A549 (cell line): Measurements from ENCODE around the gene STOM. TPM values are rescaled to one million over a fixed set of nuclear protein-coding genes. Genes with fewer than 3 reads are reported as not detected.
A peak's percentile ranks its signal among the peaks of the same experiment; 100 is the strongest.

Experiments
- ATAC-seq, 2 experiments: fragments of 200-7000 bp in 1 of 2; fragments of >200 bp in 1 of 2; cut with Nextera tagmentation in 1 of 2; cut with Tn5 transposase in 1 of 2; 3 replicates each; pipeline versions ENCODE4 v1.8.0 to v1.9.1; 2018 to 2020; ENCODE audit warnings: mild to moderate bottlenecking in 1 of 2, moderate library complexity in 1 of 2
- CTCF ChIA-PET: fragments of 300-600 bp; sonication (Branson Sonifier 250); formaldehyde crosslinking; extraction: SDS; loops from one replicate; lab custom pipeline; 2021; ENCODE audit warnings: antibody characterized with exemption, inconsistent platforms; lab: Yijun Ruan, JAX
- POLR2A ChIA-PET: fragments of 350-600 bp; formaldehyde crosslinking; extraction: SDS; loops from one replicate; lab custom pipeline; 2021; ENCODE audit warnings: antibody characterized with exemption, inconsistent platforms; lab: Yijun Ruan, JAX
- DNase-seq, 2 experiments: peaks; one replicate each; pipeline versions ENCODE4 v3.0.0 to v3.0.0-alpha.2; 2011 to 2016; ENCODE audit warnings: low read depth in 1 of 2, low spot score in 1 of 2
- FAIRE-seq: peaks from 2 replicates; lab custom pipeline; 2011; peaks lifted over from hg19 to GRCh38; lab: Jason Lieb, UNC
- H3K27ac ChIP-seq, 2 experiments: fragments of >200 bp; sonication (Bioruptor Twin); formaldehyde crosslinking; 3 replicates each; pipeline ENCODE4 v1.5.1; 2016 to 2017
- H3K4me1 ChIP-seq: fragments of >200 bp; sonication (Bioruptor Twin); formaldehyde crosslinking; 3 replicates; pipeline ENCODE4 v1.6.1; 2016
- H3K4me2 ChIP-seq: fragments of >200 bp; sonication (Bioruptor Twin); formaldehyde crosslinking; 3 replicates; pipeline ENCODE4 v1.6.1; 2016
- H3K4me3 ChIP-seq: fragments of >200 bp; sonication (Bioruptor Twin); formaldehyde crosslinking; 3 replicates; pipeline ENCODE4 v1.5.1; 2016
- H3K9me3 ChIP-seq: fragments of >200 bp; sonication (Bioruptor Twin); formaldehyde crosslinking; 3 replicates; pipeline ENCODE4 v1.6.1; 2016
- CHD2 ChIP-seq: fragments of 150-350 bp; IDR thresholded peaks from 2 replicates; pipeline ENCODE4 v1.6.1; 2014; ENCODE audit warnings: low read length; ENCODE audit not compliant: partially characterized antibody
- CTCF ChIP-seq: fragments of >200 bp; sonication (Bioruptor Twin); formaldehyde crosslinking; IDR thresholded peaks from 3 replicates; pipeline ENCODE4 v1.5.1; 2016
- EHF ChIP-seq: fragments of 250-450 bp; sonication (Bioruptor Pico); IDR thresholded peaks from 2 replicates; pipeline ENCODE4 v1.5.0; 2020; ENCODE audit warnings: mild to moderate bottlenecking
- EHMT2 ChIP-seq: fragments of 200-600 bp; sonication (generic); IDR thresholded peaks from 2 replicates; pipeline ENCODE4 v1.6.1; 2016; ENCODE audit warnings: antibody characterized with exemption, low read depth, mild to moderate bottlenecking, moderate library complexity
- EP300 ChIP-seq, 2 experiments: fragments of >200 bp; sonication (Bioruptor Twin); formaldehyde crosslinking; IDR thresholded peaks; 2 replicates in 1 of 2; 3 replicates in 1 of 2; pipeline ENCODE4 v1.6.1; 2016 to 2017
- ESRRA ChIP-seq: fragments of 150-350 bp; IDR thresholded peaks from 2 replicates; pipeline ENCODE4 v1.6.1; 2014; ENCODE audit warnings: mild to moderate bottlenecking, low read length, borderline replicate concordance
- FOSL2 ChIP-seq, 2 experiments: fragments of 450-650 bp in 1 of 2; fragments of >200 bp in 1 of 2; sonication (Bioruptor Twin) in 1 of 2; formaldehyde crosslinking; IDR thresholded peaks; 2 replicates each; pipeline versions ENCODE4 v1.5.0 to v1.6.1; 2016 to 2020; ENCODE audit warnings: mild to moderate bottlenecking in 1 of 2, moderate library complexity in 1 of 2
- GATA3 ChIP-seq: IDR thresholded peaks from 2 replicates; pipeline ENCODE4 v1.6.1; 2012; ENCODE audit warnings: borderline replicate concordance
- HOXB13 ChIP-seq: fragments of 250-450 bp; sonication (Bioruptor Pico); IDR thresholded peaks from 2 replicates; pipeline ENCODE4 v1.5.0; 2020; ENCODE audit warnings: low read depth, mild to moderate bottlenecking, moderate library complexity
- JUN ChIP-seq, 2 experiments: fragments of >200 bp; sonication (Bioruptor Twin); formaldehyde crosslinking; IDR thresholded peaks; 2 replicates in 1 of 2; 3 replicates in 1 of 2; pipeline ENCODE4 v1.6.1; 2016 to 2017
- JUNB ChIP-seq: fragments of >200 bp; sonication (Bioruptor Twin); formaldehyde crosslinking; IDR thresholded peaks from 2 replicates; pipeline ENCODE4 v1.6.1; 2016
- KDM1A ChIP-seq: fragments of 200-600 bp; sonication (generic); IDR thresholded peaks from 2 replicates; pipeline ENCODE4 v1.6.1; 2016; ENCODE audit warnings: low read depth, mild to moderate bottlenecking
- NFE2L2 ChIP-seq: fragments of 150-350 bp; conservative IDR thresholded peaks from 2 replicates; pipeline ENCODE4 v1.6.1; 2014; ENCODE audit warnings: low read length
- NPAS2 ChIP-seq: fragments of 250-450 bp; sonication (Bioruptor Pico); IDR thresholded peaks from 2 replicates; pipeline ENCODE4 v1.8.0; 2022; ENCODE audit warnings: mild to moderate bottlenecking, moderate library complexity, borderline replicate concordance
- POLR2A ChIP-seq: IDR thresholded peaks from 2 replicates; pipeline ENCODE4 v1.6.1; 2012; ENCODE audit warnings: mild to moderate bottlenecking, low read length
- POLR2AphosphoS2 ChIP-seq: conservative IDR thresholded peaks from 2 replicates; pipeline ENCODE4 v1.6.1; 2012; ENCODE audit warnings: low read length, improper control_type of control experiment, inconsistent platforms
- RAD21 ChIP-seq, 2 experiments: fragments of >200 bp in 1 of 2; sonication (Bioruptor Twin) in 1 of 2; formaldehyde crosslinking in 1 of 2; IDR thresholded peaks in 1 of 2; conservative IDR thresholded peaks in 1 of 2; 2 replicates in 1 of 2; 3 replicates in 1 of 2; pipeline ENCODE4 v1.6.1; 2012 to 2018; ENCODE audit warnings: inconsistent platforms in 1 of 2
- RNF2 ChIP-seq: fragments of 200-600 bp; sonication (generic); IDR thresholded peaks from 2 replicates; pipeline ENCODE4 v1.6.1; 2016; ENCODE audit warnings: low read depth, mild to moderate bottlenecking, antibody characterized with exemption, moderate library complexity, borderline replicate concordance
- ZSCAN20 ChIP-seq: fragments of 250-450 bp; sonication (Bioruptor Pico); IDR thresholded peaks from 2 replicates; pipeline ENCODE4 v1.8.0; 2022; ENCODE audit warnings: mild to moderate bottlenecking, moderate library complexity
- WGBS: methylation state at CpG from one replicate; pipeline ENCODE4 v1.1.6; 2017; ENCODE audit errors: missing lambda C conversion rate; 5-methylcytosine and 5-hydroxymethylcytosine counted together
- polyA plus RNA-seq, 4 experiments: library from polyadenylated mRNA; depleted of rRNA in 3 of 4; stranded (reverse); fragments of >200 nt; fragmentation: RNase III in 1 of 4; extraction: RNeasy Plus Mini Kit Qiagen cat#74134 plus additional on column Dnase treatment in 1 of 4; gene quantifications; 2 replicates in 3 of 4; 3 replicates in 1 of 4; pipeline ENCODE4 v1.2.3, GENCODE V29; 2011 to 2017
- TF ChIP-seq, protein P1 (sequence below): fragments of >200 bp; sonication (Bioruptor Twin); formaldehyde crosslinking; IDR thresholded peaks from 3 replicates; pipeline ENCODE4 v1.6.1; 2016
- TF ChIP-seq, protein P2 (sequence below): IDR thresholded peaks from 2 replicates; pipeline ENCODE4 v1.6.1; 2012

The STOM gene
- polyA plus RNA-seq, 2 of the 4 experiments (the other 2 are of a cell fraction), result 83.3 to 246 TPM

DNA sequence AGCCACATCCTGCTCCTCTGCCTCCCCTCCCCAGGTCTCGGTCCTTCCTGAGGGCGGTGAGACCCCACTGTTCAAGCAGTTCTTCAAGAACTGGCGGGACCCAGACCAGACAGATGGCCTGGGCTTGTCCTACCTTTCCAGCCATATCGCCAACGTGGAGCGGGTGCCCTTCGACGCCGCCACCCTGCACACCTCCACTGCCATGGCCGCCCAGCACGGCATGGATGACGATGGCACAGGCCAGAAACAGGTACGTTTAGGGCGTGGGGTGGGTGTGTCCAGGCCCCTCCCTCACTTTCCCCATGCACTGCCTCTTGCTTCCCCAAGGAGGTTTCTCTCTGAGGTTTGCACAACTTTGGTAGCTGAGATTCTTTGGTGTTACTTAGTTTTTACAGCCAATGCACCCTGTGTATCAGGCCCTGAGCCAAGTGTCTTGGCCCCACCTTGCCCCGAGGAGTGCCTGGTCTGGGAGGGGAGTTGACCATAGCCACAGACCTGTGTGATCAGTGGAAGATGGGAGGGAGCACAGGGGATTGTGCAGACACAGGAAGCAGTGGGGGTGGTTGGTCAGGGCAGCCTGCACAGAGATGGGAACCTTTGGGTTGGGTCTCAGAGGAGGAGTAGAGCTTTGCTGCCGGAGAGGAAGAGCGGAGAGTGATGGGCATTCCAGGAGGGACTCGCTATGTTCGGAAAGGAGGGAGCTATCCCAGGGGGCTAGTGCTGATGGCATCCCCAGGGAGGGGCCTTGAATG, 51.2 kb downstream of the STOM start (continued):
- TF ChIP-seq, protein P1, sequence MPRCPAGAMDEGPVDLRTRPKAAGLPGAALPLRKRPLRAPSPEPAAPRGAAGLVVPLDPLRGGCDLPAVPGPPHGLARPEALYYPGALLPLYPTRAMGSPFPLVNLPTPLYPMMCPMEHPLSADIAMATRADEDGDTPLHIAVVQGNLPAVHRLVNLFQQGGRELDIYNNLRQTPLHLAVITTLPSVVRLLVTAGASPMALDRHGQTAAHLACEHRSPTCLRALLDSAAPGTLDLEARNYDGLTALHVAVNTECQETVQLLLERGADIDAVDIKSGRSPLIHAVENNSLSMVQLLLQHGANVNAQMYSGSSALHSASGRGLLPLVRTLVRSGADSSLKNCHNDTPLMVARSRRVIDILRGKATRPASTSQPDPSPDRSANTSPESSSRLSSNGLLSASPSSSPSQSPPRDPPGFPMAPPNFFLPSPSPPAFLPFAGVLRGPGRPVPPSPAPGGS, result no peak

GRCh38 chr9:121317737-121318630, 52.1 kb downstream of the STOM start:
- no peak for ATAC-seq
- WGBS, result 63% methylated on average over 6 of the region's 6 CpGs
- Histone ChIP-seq H3K4me1 (peaks cover 36% of the 10 kb centered on the region), H3K4me2 (peak overlapping the region; percentile 17; the same call in 2 of the 3 replicates), H3K27ac (peak overlapping the region; percentile 41 to 61; a peak in 4 of 6 replicates), H3K9me3 (no peaks in the 10 kb centered on the region), H3K4me3 (no peak overlapping the region)
- TF ChIP-seq POLR2A (no peak), NPAS2 (CRISPR knock-in tag) (no peak), EHMT2 (no peak), KDM1A (no peak), ZSCAN20 (CRISPR knock-in tag) (no peak), JUN (IDR thresholded peaks at IDR 0.05) (no peak), HOXB13 (CRISPR knock-in tag) (no peak), NFE2L2 (no peak)
- DNase-seq, result no peak
- ChIA-PET POLR2A (interaction anchor here (1.2 kb wide), 1 partner anchor 55 kb away, joined by 3 read pairs; no protein-coding TSS in a partner anchor), CTCF (interaction anchor here (0.9 to 14.9 kb wide), 16 partner anchors 12 to 122 kb away, joined by 3 to 410 read pairs (median 48); partner anchors contain the start of genes GSN and RAB14)
- no peak for FAIRE-seq

- ATAC-seq, result no peak
- Histone ChIP-seq H3K4me1 (peaks cover 27% of the 10 kb centered on the region), H3K9me3 (no peaks in the 10 kb centered on the region), H3K4me2 (no peak overlapping the region), H3K27ac (peak overlapping the region in 1 of 2 experiments; percentile 61; a peak in 2 of 6 replicates), H3K4me3 (no peak overlapping the region)
- ChIA-PET CTCF (interaction anchor here (0.9 to 14.9 kb wide), 9 partner anchors 11 to 124 kb away, joined by 3 to 410 read pairs (median 45); partner anchors contain the start of gene RAB14), POLR2A (no interaction called here)
- no peak for FAIRE-seq
- no peak for DNase-seq
- TF ChIP-seq CHD2 (no peak), CTCF (no peak), EP300 (IDR thresholded peaks at IDR 0.05) (no peak), JUNB (no peak)
- TF ChIP-seq, protein P2, sequence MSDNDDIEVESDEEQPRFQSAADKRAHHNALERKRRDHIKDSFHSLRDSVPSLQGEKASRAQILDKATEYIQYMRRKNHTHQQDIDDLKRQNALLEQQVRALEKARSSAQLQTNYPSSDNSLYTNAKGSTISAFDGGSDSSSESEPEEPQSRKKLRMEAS, result no peak
- 94% methylated on average over 11 of the region's 11 CpGs for WGBS
Observed at GRCh38 chr9:121316852-121317373, 53.1 kb downstream of the STOM start.

GRCh38 chr9:121316378-121316777, 53.7 kb downstream of the STOM start:
- Histone ChIP-seq H3K9me3 (no peaks in the 10 kb centered on the region), H3K4me2 (no peak overlapping the region), H3K4me3 (no peak overlapping the region), H3K4me1 (peaks cover 22% of the 10 kb centered on the region), H3K27ac (no peak overlapping the region)
- ChIA-PET POLR2A (interaction anchor here (0.5 kb wide), 1 partner anchor 536 kb away, joined by 3 read pairs; no protein-coding TSS in a partner anchor), CTCF (interaction anchor here (1.0 to 14.9 kb wide), 9 partner anchors 25 to 105 kb away, joined by 3 to 410 read pairs (median 15); no protein-coding TSS in a partner anchor)
- no peak for TF ChIP-seq ZSCAN20 (CRISPR knock-in tag)
- TF ChIP-seq NPAS2 (CRISPR knock-in tag), result no peak
- no peak for TF ChIP-seq GATA3
- no peak for TF ChIP-seq FOSL2 (IDR thresholded peaks at IDR 0.05)
- no peak for TF ChIP-seq FOSL2 (CRISPR knock-in tag; IDR thresholded peaks at IDR 0.05)
- TF ChIP-seq RAD21 (conservative IDR thresholded peaks at IDR 0.05 in 1 of 2, IDR thresholded peaks at IDR 0.05 in 1 of 2), result no peak
- no peak for TF ChIP-seq RNF2
- TF ChIP-seq, protein P1, result no peak
- no peak for TF ChIP-seq POLR2AphosphoS2
- no peak for TF ChIP-seq EHF (CRISPR knock-in tag)
- no peak for TF ChIP-seq ESRRA
- DNase-seq (no peak), ATAC-seq (no peak), FAIRE-seq (no peak)
- WGBS, result 95% methylated on average over 6 of the region's 6 CpGs
